Measurements from ENCODE around the gene SPECC1L.

The SPECC1L gene

GRCh38 chr22:24410110-24410856 lies 139.7 kb downstream of the SPECC1L start:
- in situ Hi-C loops (cut with MboI; ENCODE audit: low sequenced_read_pairs): loop anchor here (10.0 kb wide), 1 partner anchor 85 kb away; no protein-coding TSS in a partner anchor

DNA sequence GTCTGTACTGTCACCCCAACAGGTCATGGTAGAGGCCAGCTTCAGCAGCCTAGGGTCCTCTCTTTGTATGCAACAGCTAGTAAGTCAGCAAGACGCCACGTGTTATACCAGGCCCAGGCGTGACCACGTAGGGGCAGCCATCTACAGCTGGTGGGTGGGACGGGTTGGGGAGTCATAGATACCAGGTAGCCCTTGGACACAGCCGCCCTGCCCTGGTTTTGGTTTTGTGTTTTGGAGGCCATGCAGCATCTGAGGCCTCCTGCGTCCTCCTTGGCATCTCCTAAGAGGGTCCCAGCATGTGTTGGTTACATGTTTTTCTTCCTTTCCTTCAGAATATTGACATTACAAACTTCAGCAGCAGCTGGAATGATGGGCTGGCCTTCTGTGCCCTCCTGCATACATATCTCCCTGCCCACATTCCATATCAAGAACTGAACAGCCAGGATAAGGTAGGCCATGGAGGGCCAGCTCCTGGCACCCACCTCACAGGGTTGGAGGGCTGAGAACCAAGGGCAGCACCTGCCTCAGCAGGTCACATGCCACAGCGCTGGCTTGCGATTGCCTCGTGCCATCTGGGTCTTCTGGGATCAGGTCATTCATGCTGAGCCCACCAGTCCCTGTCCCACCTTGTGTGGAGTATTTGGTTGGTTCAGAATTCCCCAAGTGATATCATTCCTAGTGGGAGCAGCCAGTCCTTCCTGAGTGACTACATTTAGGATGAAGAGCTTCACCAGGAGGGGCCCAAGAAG lies 140.8 kb downstream of the SPECC1L start:
- in situ Hi-C loops (cut with MboI; ENCODE audit: low sequenced_read_pairs): loop anchor here (10.0 kb wide), 1 partner anchor 87 kb away; no protein-coding TSS in a partner anchor

- in situ Hi-C loops (cut with MboI; ENCODE audit: low sequenced_read_pairs): loop anchor here (10.0 kb wide), 1 partner anchor 87 kb away; no protein-coding TSS in a partner anchor
Observed at GRCh38 chr22:24412274-24412673, 141.6 kb downstream of the SPECC1L start.

- in situ Hi-C loops (cut with MboI; ENCODE audit: low sequenced_read_pairs): loop anchor here (10.0 kb wide), 1 partner anchor 88 kb away; no protein-coding TSS in a partner anchor
Observed at GRCh38 chr22:24413271-24413670, 142.6 kb downstream of the SPECC1L start.

- in situ Hi-C loops (cut with MboI; ENCODE audit: low sequenced_read_pairs): loop anchor here (10.0 kb wide), 1 partner anchor 89 kb away; no protein-coding TSS in a partner anchor
Observed at GRCh38 chr22:24413736-24414385, 143.2 kb downstream of the SPECC1L start.

DNA sequence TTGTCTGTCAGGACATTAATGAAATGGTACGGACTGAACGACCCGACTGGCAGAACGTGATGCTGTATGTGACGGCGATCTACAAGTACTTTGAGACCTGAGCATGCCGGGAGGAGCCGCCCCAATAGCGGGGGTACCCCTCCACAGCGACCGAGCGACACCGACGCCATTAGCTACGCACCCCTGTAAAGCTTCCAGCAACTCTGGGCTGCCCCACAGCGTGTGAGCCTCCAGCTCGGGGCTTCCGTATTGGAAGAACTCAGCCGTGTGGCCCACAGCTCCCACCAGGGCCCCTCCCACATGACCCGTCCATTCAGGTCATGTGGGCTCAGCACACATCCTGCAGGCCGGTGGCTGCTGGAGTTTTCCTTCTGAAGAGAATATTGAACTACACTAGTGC lies 143.9 kb downstream of the SPECC1L start:
- in situ Hi-C loops (cut with MboI; ENCODE audit: low sequenced_read_pairs): loop anchor here (10.0 kb wide), 1 partner anchor 90 kb away; no protein-coding TSS in a partner anchor

DNA sequence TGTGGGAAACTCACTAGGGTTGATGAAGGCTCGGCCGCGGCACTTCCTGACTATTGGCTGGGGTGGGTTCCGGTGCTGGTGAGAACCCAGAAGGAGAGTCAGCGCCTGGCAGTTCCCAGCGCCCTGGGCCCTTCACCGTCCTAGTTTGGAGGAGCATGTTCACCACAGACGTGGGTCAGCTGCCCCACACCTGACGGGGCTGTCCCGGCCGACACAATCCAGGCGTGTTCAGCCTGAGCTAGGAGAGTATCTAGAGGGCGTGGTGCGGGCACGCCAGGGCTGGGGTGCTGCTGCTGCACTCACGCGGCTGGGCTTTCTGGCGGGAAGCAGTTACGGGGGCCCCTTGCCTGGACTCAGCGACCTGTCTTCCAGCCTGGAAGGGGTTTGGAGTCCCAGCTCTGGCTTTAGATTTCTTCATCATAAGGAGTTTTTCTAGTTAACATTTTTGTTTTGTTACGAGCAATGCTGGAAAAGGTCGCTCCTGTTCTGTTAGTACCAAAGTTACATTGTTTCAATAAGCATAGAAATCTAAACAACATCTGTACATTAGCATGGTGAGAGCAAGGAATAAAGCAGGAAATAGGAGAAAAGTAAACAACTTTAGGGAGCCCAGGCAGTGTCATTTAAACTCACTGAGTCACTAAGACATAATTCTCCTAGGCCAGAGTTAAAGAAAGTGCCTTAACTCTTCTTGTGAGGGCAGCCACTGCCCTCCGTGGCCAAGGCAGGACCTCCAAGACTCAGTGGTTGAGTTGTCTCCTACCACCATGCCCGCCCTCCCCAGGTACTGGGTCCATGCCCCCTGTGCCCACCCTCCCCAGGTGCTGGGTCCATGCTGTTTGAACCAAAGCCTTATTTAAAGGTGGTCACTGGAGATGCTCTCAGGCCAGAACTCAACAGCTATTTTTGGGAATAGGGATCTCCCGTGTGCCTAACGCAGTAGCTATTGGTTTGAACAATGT lies 144.6 kb downstream of the SPECC1L start:
- in situ Hi-C loops (cut with MboI; ENCODE audit: low sequenced_read_pairs): loop anchor here (10.0 kb wide), 1 partner anchor 90 kb away; no protein-coding TSS in a partner anchor

DNA sequence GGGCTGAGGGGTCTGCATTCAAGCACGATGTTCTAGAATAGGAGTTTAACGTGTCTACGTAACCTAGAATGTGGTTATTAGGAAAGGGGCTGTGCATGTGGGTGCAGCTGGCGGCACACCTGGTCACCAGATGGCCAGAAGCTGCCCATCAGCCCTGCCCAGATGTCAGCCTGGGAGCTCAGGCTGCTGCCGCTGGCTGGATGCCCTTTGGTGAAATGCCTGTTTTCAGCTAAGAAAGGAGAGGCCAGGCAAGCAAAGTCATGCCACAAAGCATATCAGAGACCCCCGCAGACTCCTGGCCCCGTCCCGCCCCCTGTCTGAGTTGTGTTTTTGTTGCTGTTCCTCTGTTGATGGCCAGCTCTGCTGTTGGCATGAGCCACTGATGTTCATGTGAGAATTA lies 145.5 kb downstream of the SPECC1L start:
- in situ Hi-C loops (cut with MboI; ENCODE audit: low sequenced_read_pairs): loop anchor here (10.0 kb wide), 1 partner anchor 91 kb away; no protein-coding TSS in a partner anchor

DNA sequence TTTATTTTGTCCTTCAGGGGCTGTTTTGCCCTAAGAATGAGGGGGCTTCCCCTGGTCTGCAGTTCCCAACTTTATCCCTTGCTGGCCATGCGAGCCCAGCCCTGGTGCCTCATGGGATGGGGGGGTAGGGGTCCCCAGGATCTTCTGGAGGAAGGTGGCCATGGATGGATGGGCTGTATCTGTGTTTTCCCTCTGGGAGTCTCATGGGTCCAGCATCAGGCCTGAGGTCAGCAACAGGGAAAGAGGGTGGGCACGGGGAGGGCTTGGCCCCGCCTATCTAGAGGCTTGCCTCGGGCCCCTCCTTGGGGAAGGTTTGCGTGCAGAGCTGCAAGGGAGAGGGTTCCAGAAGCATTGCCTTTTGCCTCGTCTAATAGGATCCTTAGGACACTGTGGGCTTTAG lies 146.0 kb downstream of the SPECC1L start:
- in situ Hi-C loops (cut with MboI; ENCODE audit: low sequenced_read_pairs): loop anchor here (10.0 kb wide), 1 partner anchor 92 kb away; no protein-coding TSS in a partner anchor

DNA sequence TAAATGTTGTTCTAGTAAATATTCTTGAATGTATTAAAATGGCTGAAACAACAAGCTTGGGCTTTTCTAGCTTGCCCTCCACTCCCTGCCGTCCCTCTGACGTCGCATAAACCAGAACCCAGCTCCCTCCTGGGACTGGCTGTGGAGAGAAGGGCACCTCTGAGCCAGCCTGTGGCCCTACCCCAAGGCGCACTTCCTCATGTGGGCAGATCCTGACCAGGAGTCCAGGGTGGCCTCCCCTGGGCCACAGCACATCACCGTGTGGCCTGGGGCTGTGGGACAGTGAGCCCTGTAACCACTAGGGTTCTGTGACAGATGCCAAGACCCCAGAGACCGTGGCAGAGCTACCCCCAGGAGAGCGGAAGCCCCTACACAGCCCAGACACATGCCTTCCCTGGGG lies 146.6 kb downstream of the SPECC1L start:
- in situ Hi-C loops (cut with MboI; ENCODE audit: low sequenced_read_pairs): loop anchor here (10.0 kb wide), 1 partner anchor 92 kb away; no protein-coding TSS in a partner anchor

GRCh38 chr22:24417901-24418641 lies 147.4 kb downstream of the SPECC1L start:
- in situ Hi-C loops (cut with MboI; ENCODE audit: low sequenced_read_pairs): loop anchor here (10.0 kb wide), 1 partner anchor 93 kb away; no protein-coding TSS in a partner anchor

DNA sequence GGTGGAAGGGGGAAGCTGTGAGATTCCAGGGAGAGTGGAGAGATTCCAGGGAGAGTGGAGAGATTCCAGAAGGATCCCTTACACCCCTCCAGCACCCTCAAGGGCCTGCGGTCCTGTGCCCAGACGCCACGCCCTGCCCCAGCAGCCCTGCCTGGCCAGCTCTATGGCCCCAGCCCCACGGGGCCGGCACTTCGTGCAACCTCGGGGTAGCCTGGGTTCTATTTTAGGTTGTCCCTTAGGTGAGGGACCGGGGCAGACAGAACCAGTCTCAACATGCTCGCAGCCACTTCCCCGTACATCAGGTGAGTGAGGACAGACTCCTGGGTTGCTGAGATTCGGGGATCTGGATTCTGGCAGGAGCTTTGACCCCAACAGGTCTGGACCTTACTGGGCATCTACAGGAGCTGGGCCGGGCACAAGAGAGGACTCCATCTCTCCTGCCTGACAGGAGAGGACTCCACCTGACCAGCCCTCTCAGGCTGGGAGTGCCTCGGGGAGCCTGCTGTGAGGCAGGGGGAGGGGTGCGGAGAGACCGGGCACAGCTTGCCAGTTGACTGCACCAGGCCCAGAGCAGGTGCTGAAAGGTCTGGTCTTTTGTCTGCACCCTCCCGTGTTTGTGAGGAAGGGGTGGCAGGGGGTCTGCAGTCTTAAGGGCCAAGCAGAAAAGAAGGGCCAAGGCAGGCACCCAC lies 148.3 kb downstream of the SPECC1L start:
- in situ Hi-C loops (cut with MboI; ENCODE audit: low sequenced_read_pairs): loop anchor here (10.0 kb wide), 1 partner anchor 94 kb away; no protein-coding TSS in a partner anchor

DNA sequence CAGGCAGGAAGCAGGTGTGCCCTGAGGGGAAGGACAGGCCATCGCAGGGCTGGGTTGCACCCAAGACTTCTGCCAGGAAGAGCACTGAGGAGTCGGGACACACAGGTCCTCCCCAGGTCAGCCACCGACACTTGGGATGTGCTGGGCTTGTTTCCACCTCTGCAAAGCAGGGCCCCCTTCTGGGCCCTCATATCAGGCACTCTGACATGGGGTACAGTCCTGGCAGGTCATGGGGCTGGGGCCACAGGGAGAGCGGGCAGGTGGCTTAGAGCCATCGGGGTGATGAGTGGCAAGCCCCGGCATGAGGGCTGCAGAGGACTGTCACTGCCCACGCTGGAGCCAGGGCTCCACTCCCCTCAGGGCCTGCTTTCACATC lies 148.8 kb downstream of the SPECC1L start:
- in situ Hi-C loops (cut with MboI; ENCODE audit: low sequenced_read_pairs): loop anchor here (10.0 kb wide), 1 partner anchor 95 kb away; no protein-coding TSS in a partner anchor

DNA sequence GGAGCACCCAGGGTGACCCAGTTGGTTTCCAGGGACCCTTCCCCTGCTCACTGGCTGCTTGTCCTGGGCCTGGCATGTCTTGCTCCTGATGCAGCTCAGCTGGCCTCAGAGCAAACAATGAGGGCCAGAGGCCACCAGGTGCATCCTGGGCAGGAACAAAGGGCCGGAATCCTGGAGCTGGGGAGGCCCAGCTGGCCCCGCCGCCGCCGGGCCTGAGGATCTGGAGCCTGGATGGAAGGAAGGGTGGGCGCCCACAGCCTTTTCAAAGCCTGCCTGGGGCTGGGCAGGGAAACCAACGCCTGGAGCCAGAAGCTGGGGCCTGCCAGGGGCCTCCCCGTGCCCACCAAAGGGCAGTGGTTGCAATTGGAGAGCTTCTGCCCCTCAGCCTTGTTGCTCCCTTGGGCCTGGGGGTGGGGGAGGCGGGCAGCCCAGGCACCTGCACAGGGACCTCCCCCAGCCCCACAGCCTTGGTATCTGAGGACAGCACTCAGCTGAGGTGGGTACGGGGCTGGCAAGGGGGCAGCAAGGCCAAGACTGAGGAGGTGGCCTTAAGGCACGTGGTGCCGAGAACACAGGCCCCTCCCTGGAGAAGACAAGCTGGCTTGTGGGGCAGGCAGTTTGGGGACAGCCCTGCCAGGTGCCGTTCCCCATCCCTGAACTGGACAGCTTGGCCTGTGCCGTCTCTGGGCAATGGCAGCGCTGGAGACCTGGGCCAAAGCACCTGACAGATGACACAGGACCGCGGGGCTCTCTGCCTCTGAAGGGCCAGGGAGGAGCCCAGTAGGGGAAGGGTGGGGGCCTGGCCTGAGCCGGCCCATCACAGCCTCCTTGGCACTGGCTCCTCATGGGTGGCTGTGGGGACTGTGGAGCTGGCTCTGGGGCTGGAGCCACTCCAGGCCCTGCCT lies 149.7 kb downstream of the SPECC1L start:
- in situ Hi-C loops (cut with MboI; ENCODE audit: low sequenced_read_pairs): no loop called here

GRCh38 chr22:24420977-24421343 lies 150.3 kb downstream of the SPECC1L start:
- in situ Hi-C loops (cut with MboI; ENCODE audit: low sequenced_read_pairs): no loop called here

- in situ Hi-C loops (cut with MboI; ENCODE audit: low sequenced_read_pairs): no loop called here
Observed at GRCh38 chr22:24421428-24421931, 150.8 kb downstream of the SPECC1L start.

DNA sequence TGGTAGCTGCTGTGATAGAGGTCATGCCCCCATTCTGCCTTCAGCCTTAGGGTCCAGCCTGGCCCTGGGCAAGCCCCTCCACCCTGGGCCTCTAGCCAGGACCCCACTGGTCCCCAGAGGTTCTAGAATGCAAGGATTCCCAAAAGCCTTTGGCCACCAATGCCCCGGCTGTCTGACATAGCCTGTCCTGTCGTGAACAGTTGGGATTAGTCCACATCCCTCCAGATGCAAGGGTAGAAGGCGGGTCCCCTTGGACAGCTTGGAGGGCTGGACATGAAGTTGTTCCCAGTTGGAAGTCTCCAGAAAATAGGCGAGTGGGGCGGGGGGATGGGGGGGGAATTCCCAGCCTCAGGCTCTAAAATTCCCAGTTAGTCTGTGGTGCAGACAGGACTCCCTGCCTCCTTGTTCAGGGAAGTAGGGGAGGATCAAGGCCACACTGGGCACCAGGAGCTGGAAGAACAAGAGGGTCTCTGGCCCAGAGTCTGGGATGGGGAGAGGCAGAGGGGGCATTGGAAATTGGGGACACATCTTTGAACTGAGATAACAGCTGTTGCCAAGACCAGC lies 151.6 kb downstream of the SPECC1L start:
- in situ Hi-C loops (cut with MboI; ENCODE audit: low sequenced_read_pairs): no loop called here
